GM19438 (cell line): Measurements from ENCODE around the gene MAPT.
"Not testable (repeated sequence)": the region's sequence is repeated elsewhere in the genome, so short reads cannot be mapped to it uniquely, and the experiment has no call there.

Source experiments
- ATAC-seq: cut with Tn5 transposase; IDR thresholded peaks from one replicate; pipeline ENCODE4 v1.9.1; 2021; ENCODE audit warnings: low read depth; ENCODE audit not compliant: unreplicated experiment

MAPT gene

DNA sequence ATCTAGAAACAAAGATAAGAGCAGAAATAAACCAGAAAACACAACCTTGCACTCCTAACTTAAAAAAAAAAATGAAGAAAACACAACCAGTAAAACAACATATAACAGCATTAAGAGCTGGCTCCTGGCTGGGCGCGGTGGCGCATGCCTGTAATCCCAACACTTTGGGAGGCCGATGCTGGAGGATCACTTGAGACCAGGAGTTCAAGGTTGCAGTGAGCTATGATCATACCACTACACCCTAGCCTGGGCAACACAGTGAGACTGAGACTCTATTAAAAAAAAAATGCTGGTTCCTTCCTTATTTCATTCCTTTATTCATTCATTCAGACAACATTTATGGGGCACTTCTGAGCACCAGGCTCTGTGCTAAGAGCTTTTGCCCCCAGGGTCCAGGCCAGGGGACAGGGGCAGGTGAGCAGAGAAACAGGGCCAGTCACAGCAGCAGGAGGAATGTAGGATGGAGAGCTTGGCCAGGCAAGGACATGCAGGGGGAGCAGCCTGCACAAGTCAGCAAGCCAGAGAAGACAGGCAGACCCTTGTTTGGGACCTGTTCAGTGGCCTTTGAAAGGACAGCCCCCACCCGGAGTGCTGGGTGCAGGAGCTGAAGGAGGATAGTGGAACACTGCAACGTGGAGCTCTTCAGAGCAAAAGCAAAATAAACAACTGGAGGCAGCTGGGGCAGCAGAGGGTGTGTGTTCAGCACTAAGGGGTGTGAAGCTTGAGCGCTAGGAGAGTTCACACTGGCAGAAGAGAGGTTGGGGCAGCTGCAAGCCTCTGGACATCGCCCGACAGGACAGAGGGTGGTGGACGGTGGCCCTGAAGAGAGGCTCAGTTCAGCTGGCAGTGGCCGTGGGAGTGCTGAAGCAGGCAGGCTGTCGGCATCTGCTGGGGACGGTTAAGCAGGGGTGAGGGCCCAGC lies 107.3 kb downstream of the MAPT start:
- ATAC-seq, result no peak

GRCh38 chr17:46002311-46002972 lies 108.1 kb downstream of the MAPT start:
- ATAC-seq, result no peak

- ATAC-seq, result no peak
Measured at GRCh38 chr17:46002973-46003316, 108.6 kb downstream of the MAPT start.

- ATAC-seq, result no peak
Measured at GRCh38 chr17:46003907-46004748, 109.8 kb downstream of the MAPT start.

- ATAC-seq, result not testable (repeated sequence)
Measured at GRCh38 chr17:46006082-46006481, 111.7 kb downstream of the MAPT start.

GRCh38 chr17:46007461-46007965 lies 113.2 kb downstream of the MAPT start:
- no peak for ATAC-seq

DNA sequence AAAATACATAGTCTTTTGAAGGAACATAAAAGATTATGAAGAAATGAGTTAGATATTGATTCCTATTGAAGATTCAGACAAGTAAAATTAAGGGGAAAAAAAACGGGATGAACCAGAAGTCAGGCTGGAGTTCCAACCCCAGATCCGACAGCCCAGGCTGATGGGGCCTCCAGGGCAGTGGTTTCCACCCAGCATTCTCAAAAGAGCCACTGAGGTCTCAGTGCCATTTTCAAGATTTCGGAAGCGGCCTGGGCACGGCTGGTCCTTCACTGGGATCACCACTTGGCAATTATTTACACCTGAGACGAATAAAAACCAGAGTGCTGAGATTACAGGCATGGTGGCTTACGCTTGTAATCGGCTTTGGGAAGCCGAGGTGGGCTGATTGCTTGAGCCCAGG lies 114.2 kb downstream of the MAPT start:
- ATAC-seq, result no peak

- ATAC-seq, result no peak
Measured at GRCh38 chr17:46009681-46010596, 115.6 kb downstream of the MAPT start.

DNA sequence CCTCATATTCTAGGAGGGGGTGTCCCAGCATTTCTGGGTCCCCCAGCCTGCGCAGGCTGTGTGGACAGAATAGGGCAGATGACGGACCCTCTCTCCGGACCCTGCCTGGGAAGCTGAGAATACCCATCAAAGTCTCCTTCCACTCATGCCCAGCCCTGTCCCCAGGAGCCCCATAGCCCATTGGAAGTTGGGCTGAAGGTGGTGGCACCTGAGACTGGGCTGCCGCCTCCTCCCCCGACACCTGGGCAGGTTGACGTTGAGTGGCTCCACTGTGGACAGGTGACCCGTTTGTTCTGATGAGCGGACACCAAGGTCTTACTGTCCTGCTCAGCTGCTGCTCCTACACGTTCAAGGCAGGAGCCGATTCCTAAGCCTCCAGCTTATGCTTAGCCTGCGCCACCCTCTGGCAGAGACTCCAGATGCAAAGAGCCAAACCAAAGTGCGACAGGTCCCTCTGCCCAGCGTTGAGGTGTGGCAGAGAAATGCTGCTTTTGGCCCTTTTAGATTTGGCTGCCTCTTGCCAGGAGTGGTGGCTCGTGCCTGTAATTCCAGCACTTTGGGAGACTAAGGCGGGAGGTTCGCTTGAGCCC lies 116.3 kb downstream of the MAPT start:
- no peak for ATAC-seq

GRCh38 chr17:46011711-46012505 lies 117.6 kb downstream of the MAPT start:
- no peak for ATAC-seq

DNA sequence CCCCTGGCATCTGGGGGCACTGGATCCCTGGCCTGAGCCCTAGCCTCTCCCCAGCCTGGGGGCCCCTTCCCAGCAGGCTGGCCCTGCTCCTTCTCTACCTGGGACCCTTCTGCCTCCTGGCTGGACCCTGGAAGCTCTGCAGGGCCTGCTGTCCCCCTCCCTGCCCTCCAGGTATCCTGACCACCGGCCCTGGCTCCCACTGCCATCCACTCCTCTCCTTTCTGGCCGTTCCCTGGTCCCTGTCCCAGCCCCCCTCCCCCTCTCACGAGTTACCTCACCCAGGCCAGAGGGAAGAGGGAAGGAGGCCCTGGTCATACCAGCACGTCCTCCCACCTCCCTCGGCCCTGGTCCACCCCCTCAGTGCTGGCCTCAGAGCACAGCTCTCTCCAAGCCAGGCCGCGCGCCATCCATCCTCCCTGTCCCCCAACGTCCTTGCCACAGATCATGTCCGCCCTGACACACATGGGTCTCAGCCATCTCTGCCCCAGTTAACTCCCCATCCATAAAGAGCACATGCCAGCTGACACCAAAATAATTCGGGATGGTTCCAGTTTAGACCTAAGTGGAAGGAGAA lies 118.2 kb downstream of the MAPT start:
- ATAC-seq, result no peak

DNA sequence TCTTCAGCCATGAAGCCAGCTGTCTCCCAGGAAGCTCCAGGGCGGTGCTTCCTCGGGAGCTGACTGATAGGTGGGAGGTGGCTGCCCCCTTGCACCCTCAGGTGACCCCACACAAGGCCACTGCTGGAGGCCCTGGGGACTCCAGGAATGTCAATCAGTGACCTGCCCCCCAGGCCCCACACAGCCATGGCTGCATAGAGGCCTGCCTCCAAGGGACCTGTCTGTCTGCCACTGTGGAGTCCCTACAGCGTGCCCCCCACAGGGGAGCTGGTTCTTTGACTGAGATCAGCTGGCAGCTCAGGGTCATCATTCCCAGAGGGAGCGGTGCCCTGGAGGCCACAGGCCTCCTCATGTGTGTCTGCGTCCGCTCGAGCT lies 118.8 kb downstream of the MAPT start:
- ATAC-seq, result no peak

GRCh38 chr17:46013502-46014165 lies 119.3 kb downstream of the MAPT start:
- no peak for ATAC-seq

DNA sequence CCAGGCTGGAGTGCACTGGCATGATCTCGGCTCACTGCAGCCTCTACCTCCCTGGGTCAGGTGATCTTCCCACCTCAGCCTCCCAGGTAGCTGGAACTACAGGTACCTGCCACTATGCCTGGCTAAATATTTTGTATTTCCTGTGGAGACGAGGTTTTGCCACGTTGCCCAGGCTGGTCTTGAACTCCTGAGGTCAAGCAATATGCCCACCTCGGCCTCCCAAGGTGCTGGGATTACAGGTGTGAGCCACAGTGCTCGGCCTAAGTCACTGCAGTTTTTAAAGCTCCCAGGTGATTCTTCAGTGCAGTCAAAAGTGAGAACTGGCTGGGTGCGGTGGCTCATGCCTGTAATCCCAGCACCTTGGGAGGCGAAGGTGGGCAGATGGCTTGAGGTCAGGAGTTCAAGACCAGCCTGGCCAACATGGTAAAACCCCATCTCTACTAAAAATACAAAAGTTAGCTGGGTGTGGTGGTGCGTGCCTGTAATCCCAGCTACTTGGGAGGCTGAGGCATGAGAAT lies 125.1 kb downstream of the MAPT start:
- not testable (repeated sequence) for ATAC-seq

- no peak for ATAC-seq
Measured at GRCh38 chr17:46020023-46020761, 125.8 kb downstream of the MAPT start.

DNA sequence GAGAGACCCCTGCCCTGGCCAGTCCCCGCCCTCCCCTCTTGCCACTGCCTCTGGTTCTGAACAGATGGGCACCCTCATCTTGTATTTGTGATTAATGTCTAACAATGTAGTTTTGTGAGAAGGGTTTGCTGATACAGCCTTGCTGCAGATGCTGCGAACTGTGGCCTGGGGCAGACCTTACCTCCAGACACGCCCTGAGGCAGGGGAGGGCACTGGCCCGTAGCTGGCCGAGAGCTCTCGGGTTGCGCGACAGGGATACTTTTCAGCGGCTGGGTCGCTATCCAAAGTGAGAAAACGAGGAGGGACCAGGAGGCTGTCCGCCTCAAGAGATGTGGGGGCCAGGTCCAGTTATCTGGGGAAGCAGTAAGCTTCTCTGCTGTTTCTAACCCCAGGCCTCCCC lies 126.6 kb downstream of the MAPT start:
- no peak for ATAC-seq

DNA sequence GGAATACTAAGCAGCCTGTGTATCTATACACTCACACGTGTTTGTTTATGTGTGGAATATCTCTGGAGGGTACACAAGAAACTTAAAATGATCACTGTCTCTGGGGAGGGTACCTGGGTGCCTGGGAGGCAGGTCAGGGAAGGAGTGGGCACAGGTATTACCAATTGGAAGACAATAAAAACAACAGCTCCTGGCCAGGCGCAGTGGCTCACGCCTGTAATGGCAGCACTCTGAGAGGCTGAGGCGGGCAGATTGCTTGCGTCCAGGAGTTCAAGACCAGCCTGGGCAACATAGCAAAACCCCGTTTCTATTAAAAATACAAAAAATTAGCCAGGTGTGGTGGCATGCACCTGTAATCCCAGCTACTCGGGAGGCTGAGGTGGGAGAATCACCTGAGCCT lies 129.0 kb downstream of the MAPT start:
- ATAC-seq, result not testable (repeated sequence)
